ENCODE data around the gene TM6SF1.
"Not testable (repeated sequence)": the region's sequence is repeated elsewhere in the genome, so short reads cannot be mapped to it uniquely, and the experiment has no call there.

TM6SF1 gene

DNA sequence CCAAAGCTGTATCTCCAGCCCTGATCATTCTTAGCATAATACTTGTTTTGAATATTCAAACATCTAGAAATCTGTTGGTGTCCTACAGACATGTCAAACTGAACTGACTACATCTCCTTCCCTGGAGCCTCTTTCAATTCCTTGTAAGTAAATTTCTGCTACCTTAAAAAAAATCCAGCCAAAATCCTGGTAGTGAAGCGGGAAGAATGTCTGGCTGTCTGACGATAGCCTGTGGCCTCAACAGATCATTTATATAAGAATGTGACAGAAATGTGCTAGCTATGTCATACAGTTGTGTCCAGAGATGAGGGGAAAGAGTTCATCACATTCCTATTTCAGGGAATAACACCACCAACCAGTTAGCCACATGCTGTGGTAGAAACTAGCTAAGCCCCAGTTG lies 18.6 kb upstream of the TM6SF1 start:
- no peak for DNase-seq (ENCODE audit: low read depth, low spot score)

DNA sequence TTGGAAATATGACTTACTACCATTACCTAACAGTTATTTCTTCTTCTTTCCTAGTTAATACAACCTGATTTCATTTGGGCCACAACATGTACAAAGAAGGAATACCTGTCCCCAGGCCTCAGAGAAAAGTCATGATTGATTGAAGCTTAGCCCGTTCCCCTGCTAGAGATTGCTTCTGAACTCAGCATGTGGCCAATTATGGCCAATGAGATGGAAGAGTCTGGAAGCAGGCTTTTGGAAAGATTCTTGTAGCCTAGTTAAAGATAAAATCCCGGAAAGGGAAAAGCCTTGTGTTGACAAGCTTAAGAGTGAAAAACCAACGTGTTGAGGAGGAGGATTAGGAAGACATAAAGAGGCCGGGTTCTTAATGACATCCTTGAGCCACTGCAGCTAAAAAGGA lies 17.0 kb upstream of the TM6SF1 start:
- no peak for DNase-seq (ENCODE audit: low read depth, low spot score)

DNA sequence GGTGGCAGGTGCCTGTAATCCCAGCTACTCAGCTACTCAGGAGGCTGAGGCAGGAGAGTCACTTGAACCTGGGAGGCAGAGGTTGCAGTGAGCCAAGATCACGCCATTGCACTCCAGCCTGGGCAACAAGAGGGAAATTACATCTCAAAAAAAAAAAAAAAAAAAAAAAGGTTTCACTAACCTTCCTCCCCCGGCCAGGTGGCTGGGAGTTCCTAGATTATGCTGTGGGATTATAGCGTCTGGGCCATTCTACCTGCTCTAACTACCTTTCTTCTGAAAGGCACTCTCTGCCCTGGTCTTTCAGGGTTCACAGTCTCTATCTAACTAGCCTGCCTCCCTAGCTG lies 15.5 kb upstream of the TM6SF1 start:
- DNase-seq (ENCODE audit: low read depth, low spot score): not testable (repeated sequence)

DNA sequence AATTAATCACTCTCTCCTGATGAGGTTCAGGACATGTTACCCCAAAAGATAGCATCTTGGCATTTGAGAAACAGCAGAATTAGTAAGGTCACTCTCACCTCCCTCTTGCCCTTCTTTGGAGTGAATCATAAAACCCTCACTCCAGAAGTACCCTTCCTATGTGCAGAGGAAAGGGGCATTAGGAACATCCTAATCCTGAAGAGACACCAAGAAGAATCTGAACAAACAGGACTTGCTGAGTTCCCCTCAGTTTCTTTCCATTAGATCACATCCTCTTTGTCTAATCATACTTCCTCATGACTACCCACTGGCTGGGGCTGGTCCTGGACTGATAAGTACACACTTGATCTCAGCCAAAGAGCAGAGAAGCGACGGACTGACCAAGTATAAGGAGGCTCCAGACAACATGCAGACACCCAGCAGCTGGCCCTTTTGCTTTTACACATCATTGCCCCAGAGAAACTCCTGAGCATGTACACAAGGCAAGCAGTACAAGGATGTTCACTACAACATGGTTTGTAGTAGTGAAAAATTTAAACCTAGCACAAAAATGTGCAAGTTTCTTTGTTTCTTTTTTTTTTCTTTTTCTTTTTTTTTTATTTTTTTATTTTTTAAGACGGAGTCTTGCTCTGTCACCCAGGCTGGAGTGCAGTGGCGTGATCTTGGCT lies 15.0 kb upstream of the TM6SF1 start:
- no peak for DNase-seq (ENCODE audit: low read depth, low spot score)

DNA sequence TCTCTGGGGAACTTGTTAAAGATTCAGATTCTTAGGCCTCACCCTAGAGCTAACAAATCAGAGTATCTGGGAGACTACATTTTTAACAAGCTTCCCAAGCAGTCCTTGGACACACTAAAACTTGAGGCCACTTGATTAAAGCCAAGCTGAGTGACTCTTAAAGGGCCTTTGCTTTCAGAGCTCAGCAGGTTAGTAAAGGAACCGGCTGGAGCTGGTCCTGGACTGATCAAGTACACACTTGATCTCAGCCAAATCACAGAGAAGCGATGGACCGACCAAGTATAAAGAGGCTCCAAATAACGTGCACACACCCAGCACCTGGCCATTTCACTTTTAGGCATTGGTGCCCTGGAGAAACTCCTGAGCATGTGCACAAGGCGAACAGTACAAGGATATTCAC lies 12.9 kb upstream of the TM6SF1 start:
- no peak for DNase-seq (ENCODE audit: low read depth, low spot score)

DNA sequence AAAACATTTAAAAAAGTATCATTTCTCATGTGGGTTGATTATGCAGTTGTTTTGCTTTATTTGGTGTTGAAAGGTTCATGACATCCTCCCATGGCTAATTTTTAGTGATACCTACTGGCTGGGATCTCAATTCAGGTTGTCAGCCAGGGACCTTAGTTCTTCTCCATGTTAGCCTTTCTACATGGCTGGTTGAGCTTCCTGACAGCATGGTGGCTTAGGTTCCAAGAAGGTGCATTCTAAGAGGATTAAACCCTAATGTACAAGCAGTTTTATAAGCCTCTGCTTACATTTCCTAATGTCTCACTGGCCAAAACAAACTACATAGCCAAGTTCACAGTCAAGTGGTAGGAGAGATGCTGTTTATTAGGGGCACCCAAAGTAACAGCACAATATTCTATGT lies 9.4 kb upstream of the TM6SF1 start:
- no peak for DNase-seq (ENCODE audit: low read depth, low spot score)

DNA sequence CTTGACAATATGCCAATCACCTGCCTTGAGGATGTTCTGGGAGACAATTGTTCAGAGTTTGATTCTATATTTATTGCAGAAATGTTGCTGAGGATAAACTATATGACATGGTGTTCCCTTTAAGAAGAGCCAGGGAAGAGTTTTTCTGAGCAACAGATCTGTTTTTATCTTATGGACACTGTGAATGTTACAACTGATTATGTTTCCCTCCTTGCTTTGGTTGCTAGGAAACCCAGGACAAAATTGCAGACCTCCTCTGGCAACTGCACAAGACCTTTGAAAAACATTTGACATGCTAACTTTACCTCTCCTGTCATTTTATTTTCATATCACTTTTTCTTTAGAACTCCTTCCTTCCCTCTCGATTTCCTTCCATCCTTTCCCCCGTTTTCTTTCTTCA lies 8.2 kb upstream of the TM6SF1 start:
- DNase-seq (ENCODE audit: low read depth, low spot score): no peak

DNA sequence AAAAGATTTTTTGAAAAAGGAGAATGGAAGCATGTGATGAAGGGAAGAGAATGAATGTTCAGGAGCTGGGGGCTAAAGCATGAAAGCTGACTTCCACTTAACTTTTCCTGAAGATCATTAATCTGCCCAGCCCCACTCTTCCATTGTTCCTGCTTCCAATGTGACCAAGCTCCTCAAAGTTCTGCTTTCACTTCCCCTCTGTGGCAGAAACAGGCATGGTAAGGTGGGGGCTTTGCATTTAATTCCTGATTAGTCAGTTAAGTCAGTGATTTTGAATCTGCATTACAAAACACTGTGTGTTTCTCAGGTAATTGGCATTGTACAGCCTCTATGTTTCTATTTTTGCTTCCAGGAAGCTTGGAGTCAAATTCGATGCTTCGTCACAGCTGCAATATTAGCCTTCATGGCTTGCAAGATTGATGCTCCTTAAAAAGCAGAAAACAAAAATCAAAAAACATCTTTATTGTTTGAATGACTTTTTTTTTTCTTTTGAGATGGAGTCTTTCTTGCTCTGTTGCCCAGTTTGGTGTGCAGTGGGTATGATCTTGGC lies 7.3 kb upstream of the TM6SF1 start:
- no peak for DNase-seq (ENCODE audit: low read depth, low spot score)

DNA sequence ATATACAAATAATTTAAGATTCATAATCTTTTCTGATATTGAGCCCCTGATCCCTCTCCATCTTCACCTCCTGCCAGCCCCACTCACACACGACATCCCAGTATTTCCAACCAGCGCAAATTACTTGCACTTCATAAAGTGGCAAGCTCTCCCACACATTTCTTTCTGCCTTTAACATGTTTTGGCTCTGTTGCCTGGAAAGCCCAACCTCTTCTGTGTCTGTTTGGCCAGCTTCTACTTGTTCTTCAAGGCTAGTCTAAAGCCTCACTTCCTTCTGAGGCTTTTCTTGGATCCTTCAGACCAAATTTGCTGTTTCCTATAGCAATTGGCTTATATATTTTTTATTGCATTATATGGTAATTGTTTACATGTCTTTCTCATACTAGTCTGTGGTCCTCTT lies 5.1 kb upstream of the TM6SF1 start:
- DNase-seq (ENCODE audit: low read depth, low spot score): no peak

DNA sequence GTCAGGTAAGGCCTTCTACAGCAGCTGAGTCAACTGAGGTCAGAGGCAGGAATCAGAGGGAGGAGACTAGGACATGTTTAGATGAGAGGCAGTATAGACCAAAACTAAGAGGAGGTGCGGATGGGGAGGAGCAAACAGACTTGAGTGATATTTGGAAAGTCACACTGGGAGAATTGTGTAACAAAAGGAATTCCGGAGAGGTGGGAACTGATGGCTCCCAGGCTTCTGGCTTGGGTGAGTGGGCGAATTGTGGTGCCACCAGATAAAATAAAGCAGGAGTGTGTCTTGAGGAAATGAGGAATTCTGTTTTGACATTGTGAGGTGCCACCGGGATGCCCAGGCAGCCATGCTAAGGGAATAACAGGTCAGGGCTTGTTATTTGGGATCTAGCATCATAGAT lies 3.3 kb upstream of the TM6SF1 start:
- no peak for DNase-seq (ENCODE audit: low read depth, low spot score)

DNA sequence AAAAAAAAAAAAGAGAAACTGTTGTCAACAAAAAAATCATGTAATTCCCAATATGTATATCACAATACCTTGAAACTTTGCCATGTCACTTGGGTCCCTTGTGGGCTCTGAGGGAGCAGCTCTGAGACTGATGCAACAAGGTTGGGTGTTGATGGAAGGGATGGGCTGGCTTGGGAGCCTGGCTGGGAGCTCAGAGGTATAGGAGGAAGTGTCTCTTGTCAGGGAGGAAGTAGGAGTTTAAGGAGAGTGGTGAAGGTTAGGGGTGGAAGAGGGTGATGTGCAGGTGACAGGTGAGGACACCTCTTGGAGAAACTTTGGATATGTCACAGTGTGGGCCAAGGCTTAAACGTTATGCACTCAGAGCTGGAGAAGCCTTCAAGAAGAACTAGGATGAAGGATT lies 2.0 kb upstream of the TM6SF1 start:
- DNase-seq (ENCODE audit: low read depth, low spot score): no peak

DNA sequence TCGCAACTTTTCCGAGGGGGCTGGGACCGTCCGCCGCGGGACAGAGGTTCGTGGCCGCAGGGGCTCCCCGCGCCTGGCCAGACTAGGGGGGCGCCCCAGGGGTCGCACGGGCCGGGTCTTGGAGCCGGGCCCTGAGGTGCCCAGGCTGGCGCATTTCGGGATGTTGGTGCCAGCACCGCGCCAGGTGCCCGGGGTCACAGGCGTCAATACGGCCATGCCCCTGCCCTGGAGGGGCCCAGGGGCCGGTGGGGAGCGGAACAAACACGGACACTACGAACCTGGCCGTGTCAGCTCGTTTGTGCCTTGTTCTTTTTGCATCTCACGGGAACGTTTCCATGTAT lies 366 bp downstream of the TM6SF1 start:
- no peak for DNase-seq (ENCODE audit: low read depth, low spot score)

DNA sequence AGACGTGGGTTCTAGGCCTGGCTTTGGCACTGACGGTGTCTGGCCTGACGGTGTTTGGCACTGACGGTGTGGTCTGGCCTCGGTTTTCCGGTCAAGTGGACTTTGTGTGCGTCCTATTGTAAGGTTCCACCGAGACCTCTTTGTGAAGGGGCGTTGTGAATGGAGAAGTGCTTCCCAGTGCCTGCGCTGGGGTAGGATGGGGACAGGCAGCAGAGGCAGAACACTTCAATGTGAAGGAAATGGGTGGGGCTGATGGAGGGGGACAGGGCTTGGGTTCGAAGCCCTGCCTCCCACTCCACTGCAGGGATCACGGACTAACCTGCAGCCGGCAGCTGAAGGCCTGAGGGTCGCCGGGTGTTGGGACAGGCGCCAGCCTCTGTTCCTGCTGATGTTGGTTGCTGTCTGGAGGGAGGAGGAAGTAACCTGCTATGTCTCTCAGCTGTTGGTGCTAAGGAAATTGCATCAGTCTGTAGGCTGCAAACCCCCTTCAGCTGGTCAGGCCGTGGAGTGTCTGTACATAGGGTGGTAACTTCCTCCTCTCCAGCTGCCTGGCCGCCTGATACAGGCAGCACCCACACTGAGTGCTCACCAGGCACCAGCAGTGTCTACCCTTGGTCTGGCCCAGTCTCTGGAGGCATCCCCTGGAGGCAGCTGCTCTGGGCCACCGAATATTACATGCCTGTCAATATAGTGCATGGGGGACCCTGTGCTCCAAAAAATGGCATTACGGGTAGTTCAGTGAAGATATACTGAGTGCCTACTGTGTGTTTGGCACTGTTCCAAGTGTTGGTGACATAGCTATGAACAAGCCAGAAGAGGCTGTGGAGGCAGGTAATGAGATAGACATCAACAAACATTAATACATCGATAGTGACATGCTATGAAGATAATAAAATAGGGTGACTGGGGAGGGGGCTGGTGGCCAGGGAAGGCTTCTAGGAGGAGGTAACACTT lies 1.1 kb downstream of the TM6SF1 start:
- no peak for DNase-seq (ENCODE audit: low read depth, low spot score)

DNA sequence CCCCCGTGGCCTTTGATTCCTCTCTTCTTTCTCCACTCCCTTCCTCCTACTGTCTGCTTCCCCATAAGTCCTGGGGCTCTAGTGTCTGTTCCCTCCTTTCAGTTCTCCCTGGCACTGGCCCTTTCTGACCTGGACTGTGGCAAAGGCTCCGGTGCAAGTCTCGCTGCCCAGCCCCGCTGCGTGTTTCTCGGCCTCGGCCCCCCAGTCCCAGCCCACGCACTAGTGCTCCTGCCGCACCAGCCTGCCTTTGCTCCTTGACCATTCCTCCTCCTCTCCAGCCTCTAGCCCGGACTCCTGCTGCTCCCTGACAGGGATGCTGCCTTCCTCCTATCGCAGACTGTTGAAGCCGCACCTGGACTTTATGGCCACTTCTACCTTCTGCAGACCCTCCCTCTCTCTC lies 2.1 kb downstream of the TM6SF1 start:
- DNase-seq (ENCODE audit: low read depth, low spot score): no peak

DNA sequence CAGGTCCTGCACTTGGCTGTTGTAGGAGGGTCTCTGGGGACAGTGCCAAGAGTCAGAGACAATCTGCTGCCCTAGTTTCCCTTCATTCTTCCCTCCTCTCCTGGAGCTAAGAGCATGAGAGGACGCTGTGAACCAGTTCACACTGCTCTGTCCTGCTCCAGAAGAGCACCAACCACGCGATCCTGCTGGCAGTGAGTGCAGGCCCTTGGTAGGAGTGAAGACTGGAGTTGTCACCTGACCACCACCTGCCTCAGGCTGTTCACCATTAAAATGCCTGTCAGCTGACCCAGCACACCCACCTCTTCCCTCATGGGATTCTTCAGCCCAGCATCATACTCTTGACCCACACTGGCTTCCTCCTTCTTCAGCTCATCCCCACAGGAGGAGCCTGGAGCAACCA lies 2.9 kb downstream of the TM6SF1 start:
- no peak for DNase-seq (ENCODE audit: low read depth, low spot score)

DNA sequence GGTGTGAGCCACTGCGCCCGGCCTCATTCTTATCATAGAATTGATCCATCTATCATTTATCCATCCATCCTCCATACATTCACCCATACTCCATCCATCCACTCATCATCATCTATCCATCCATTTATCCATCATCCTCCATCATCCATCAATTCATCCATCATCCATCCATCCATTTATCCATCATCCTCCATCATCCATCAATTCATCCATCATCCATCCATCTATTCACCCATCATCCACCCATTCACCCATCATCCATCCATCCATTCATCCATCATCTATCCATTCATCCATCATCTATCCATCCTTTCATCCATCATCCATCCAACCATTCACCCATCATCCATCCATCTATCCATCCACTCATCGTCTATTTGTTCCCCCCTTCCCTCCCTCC lies 3.7 kb downstream of the TM6SF1 start:
- no peak for DNase-seq (ENCODE audit: low read depth, low spot score)

DNA sequence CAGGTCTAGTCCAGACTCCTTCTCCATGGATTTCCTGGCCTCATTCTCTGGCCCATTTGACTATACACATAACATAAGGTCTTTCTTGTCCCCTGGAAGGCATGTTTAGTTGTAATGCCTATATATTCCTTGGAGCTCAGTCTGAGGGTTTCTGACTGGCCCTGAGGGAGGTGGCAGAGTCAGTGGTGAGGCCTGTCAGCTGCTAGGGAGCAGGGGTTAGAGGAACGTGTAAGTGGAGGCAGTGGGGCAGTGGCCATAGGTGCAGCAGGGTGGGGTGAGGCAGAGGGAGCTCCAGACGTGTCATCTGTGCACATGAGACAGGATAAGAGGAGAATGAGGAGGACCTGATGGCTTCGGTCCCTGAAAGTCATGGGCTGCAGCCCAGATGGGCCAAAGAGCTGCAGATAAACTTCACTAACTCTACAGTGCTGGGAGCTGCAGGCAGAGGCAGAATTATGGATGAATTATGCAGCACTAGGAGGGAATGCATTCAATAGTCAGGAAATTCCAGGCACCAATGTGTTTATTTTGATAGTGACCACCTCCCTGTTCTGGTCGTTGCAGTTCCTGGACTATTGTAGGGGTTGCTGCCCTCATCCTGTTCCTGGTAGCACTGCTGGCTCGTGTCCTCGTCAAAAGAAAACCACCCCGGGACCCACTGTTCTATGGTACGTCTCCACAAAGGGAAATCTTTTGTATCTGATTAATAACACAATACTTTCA lies 4.9 kb downstream of the TM6SF1 start:
- no peak for DNase-seq (ENCODE audit: low read depth, low spot score)

DNA sequence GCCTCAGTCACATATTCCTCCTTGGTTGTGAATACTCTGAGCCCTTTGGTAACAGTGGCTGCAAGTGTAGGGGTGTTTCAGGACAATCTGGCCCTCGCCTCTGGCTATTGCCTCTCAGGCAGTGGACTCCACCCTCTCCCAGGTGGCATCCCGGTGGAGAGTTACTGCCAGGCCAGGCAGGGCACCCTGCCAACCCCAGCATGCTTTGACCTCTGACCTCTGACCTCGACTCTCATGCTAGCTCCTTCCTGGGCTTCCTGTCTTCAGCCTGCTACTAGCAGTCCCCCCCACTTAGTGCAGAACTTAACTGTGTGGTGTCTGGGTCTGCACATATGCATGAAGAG lies 5.5 kb downstream of the TM6SF1 start:
- no peak for DNase-seq (ENCODE audit: low read depth, low spot score)

DNA sequence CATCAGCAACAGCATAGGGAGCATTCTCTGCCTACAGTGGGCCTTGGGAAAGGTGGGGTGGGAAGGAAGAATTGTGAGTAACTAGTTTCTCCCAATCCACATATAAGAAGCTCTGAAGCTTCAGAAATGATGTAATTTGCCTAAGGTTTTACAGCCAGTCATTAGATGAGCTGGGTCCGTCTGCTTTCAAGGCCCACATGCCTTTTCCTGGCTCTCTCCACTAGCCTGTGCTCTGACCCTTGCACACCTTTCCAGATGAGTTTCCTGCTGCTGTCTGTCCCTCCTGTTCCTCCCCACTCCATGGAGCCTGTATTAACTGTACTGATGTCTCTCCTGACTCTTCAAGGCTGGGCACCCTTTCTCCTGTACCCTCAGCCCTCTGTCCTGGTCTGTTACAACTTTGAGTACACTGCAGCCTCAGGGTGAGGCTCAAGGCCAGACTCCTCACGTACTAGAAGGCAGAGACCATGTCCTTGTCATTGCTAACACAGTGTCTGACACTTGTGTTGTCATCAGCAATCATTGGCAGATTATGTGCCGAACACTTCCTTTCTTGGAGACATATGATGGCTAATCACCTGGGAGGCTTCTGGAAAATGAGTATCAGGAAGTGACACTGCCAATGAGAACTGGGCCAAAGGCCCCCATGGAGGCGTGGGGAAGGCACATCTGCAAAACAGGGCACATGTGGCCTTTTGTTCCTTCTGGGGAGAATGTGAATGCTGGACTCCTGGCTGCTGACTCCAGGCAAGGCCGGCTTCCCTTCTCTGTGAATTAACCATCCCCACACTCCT lies 6.6 kb downstream of the TM6SF1 start:
- no peak for DNase-seq (ENCODE audit: low read depth, low spot score)

DNA sequence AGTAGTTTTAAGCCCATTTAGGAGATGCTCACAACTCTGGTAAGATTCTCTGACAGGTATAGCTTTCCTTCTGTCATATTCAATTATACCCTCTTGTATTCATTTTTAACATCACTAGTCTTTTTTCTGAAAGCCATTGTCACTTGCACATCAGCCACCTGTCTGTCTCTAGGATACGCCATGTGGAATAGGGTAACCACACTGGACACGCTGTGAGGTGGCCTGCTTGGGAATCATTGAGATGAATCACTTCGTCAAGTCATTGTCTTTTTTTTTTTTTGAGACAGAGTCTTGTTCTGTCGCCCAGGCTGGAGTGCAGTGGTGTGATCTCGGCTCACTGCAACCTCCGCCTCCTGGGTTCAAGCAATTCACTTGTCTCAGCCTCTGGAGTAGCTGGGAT lies 7.4 kb downstream of the TM6SF1 start:
- no peak for DNase-seq (ENCODE audit: low read depth, low spot score)

DNA sequence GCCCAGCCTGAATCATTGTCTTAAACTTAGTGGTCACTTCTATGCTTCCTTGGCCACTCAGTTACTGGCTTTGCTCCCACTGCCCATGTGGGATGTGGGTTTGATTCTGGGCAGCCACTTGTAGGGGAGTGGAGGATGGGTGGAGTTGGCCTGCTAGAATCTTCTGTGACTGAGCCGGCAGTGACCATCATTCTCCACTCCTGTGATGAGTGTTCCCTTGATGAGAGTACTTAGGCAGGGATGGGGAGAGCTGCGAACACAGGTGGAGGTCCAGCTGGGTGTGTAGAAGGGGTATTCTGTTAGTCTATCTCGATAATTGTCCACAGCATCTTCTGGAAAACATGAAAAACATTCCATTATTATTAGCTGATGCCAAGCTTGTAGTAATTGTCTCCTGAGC lies 8.0 kb downstream of the TM6SF1 start:
- no peak for DNase-seq (ENCODE audit: low read depth, low spot score)

Data from brain pericyte (primary cell).